Ovary (tissue), 3 donors: Measurements from ENCODE around the gene BABAM2.

Source experiments
- CTCF ChIP-seq, 3 donors: fragments of 450-650 bp in 2 of 3; fragments of 200-600 bp in 1 of 3; IDR thresholded peaks; one replicate each; pipeline versions ENCODE4 v1.5.1 to v1.8.0; 2016 to 2022; ENCODE audit warnings: antibody characterized with exemption in 3 of 3, mild to moderate bottlenecking in 1 of 3
- EP300 ChIP-seq: sonication (generic); formaldehyde crosslinking; IDR thresholded peaks from one replicate; pipeline ENCODE4 v1.6.1; 2017; ENCODE audit warnings: antibody characterized with exemption
- donor health status: DM: no; HTN: no; CAD: no.

DNA sequence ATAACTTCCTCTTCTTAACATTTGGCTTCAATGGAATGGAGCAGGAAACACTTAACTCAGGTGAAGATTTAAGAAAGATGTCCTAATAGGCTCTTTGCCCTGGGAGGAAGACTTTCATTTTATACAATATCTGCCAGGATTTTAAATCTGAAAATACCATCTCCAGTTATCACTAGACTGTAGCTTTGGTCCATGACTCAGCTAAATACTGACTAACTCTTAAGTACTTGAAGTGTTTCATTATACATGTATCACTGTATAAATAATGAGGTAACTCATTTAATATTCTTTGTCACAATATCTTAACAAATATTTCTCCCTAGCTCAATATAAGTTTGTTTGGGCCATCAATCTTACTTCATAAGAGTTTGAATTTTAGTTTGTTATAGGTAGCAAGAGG lies 35.1 kb upstream of the BABAM2 start:
- TF ChIP-seq CTCF (IDR thresholded peaks at IDR 0.05) (no peak), EP300 (no peak)
